Lung (tissue), 12 donors: ENCODE results near the gene DCDC2C. TPM values are rescaled to one million over a fixed set of nuclear protein-coding genes. Genes with fewer than 3 reads are reported as not detected.

Source experiments
- ATAC-seq: fragments of 200-7000 bp; cut with Tn5 transposase; one replicate; pipeline ENCODE4 v1.9.1; 2020; ENCODE audit warnings: moderate number of reproducible peaks; ENCODE audit not compliant: insufficient read depth, low FRiP score
- DNase-seq, 3 donors: peaks; one replicate each; pipeline ENCODE4 v3.0.0-alpha.2; 2013 to 2017
- H3K27ac ChIP-seq, 2 donors: one replicate each; pipeline ENCODE4 v1.5.1; 2013; ENCODE audit warnings: mild to moderate bottlenecking in 2 of 2, moderate library complexity in 2 of 2, control low read depth in 1 of 2, inconsistent platforms in 1 of 2, low read depth in 1 of 2, low read length in 1 of 2
- H3K27me3 ChIP-seq, 3 donors: one replicate each; pipeline ENCODE4 v1.5.1; 2013; ENCODE audit warnings: low read length in 2 of 3; ENCODE audit not compliant: control insufficient read depth in 3 of 3, insufficient read depth in 3 of 3
- H3K36me3 ChIP-seq, 4 donors: one replicate each; pipeline ENCODE4 v1.5.1; 2013; ENCODE audit warnings: low read length in 4 of 4, mild to moderate bottlenecking in 1 of 4, moderate library complexity in 1 of 4; ENCODE audit not compliant: control insufficient read depth in 4 of 4, insufficient read depth in 4 of 4
- H3K4me1 ChIP-seq, 5 donors: one replicate each; pipeline ENCODE4 v1.5.1; 2013; ENCODE audit warnings: low read length in 5 of 5, mild to moderate bottlenecking in 2 of 5, moderate library complexity in 1 of 5; ENCODE audit not compliant: control insufficient read depth in 5 of 5, insufficient read depth in 5 of 5
- H3K4me3 ChIP-seq: one replicate; pipeline ENCODE4 v1.5.1; 2013; ENCODE audit warnings: mild to moderate bottlenecking, control low read depth, moderate library complexity
- H3K9ac ChIP-seq, 2 donors: one replicate each; pipeline ENCODE4 v1.5.1; 2013; ENCODE audit warnings: low read length in 2 of 2, control low read depth in 1 of 2; ENCODE audit not compliant: insufficient read depth in 1 of 2
- H3K9me3 ChIP-seq, 4 donors: one replicate each; pipeline ENCODE4 v1.5.1; 2013; ENCODE audit warnings: low read length in 3 of 4, mild to moderate bottlenecking in 1 of 4, moderate library complexity in 1 of 4; ENCODE audit not compliant: control insufficient read depth in 4 of 4, insufficient read depth in 3 of 4
- CTCF ChIP-seq: IDR thresholded peaks from 2 replicates; pipeline ENCODE4 v1.5.1; 2012; ENCODE audit warnings: mild to moderate bottlenecking; ENCODE audit errors: control extremely low read depth, extremely low read depth
- WGBS, 2 donors: extraction: QIAGEN DNeasy Blood & Tissue Kit; methylation state at CpG; one replicate each; pipeline ENCODE4 v1.1.7; 2013; 5-methylcytosine and 5-hydroxymethylcytosine counted together
- polyA plus RNA-seq, 2 donors: library from polyadenylated mRNA; stranded (reverse); fragments of 200-250 nt; gene quantifications; one replicate each; pipeline ENCODE4 v1.2.1, GENCODE V29; 2013
- total RNA-seq, 2 donors: library from RNA; depleted of rRNA in 1 of 2; stranded (reverse); fragments of >200 nt in 1 of 2; gene quantifications; one replicate each; pipeline ENCODE4 v1.2.1, GENCODE V29; 2014 to 2021
- donor health status: control.
- donor health status: control.
- donor health status: Bipolar disorder and iron deficiency.
- donor health status: healthy.
- donor health status: DM: yes; HTN: yes; CAD: no.

Gene DCDC2C
- total and polyA plus RNA-seq, 4 donors = 0.37 TPM; not detected in 3

- no peak for ATAC-seq
- Histone ChIP-seq H3K4me3 (no peak overlapping the region), H3K27ac (no peak overlapping the region), H3K9ac (no peak overlapping the region), H3K27me3 (peaks cover 0 to 3% (median 2%) of the 10 kb centered on the region in 3 donors), H3K9me3 (peaks cover 0 to 2% (median 0%) of the 10 kb centered on the region in 4 donors), H3K36me3 (no peaks in the 10 kb centered on the region), H3K4me1 (peaks cover 0 to 6% (median 3%) of the 10 kb centered on the region in 5 donors)
- no peak for TF ChIP-seq CTCF
- DNase-seq = no peak
- WGBS, 2 donors = 85 to 91% methylated on average over 11 of the region's 11 CpGs
Observed at GRCh38 chr2:3670941-3671340, 32.4 kb upstream of the DCDC2C start.

GRCh38 chr2:3672861-3673678, 30.3 kb upstream of the DCDC2C start:
- Histone ChIP-seq H3K4me1 (peaks cover 0 to 1% (median 0%) of the 10 kb centered on the region in 5 donors), H3K9me3 (peaks cover 0 to 2% (median 0%) of the 10 kb centered on the region in 4 donors), H3K36me3 (no peaks in the 10 kb centered on the region), H3K9ac (no peak overlapping the region), H3K27ac (no peak overlapping the region), H3K27me3 (peaks cover 0 to 3% (median 0%) of the 10 kb centered on the region in 3 donors), H3K4me3 (no peak overlapping the region)
- TF ChIP-seq CTCF = no peak
- ATAC-seq = no peak
- 83 to 90% methylated on average over 9 of the region's 9 CpGs for WGBS, 2 donors
- no peak for DNase-seq

- Histone ChIP-seq H3K4me3 (no peak overlapping the region), H3K9me3 (peaks cover 0 to 2% (median 0%) of the 10 kb centered on the region in 4 donors), H3K9ac (no peak overlapping the region), H3K27ac (no peak overlapping the region), H3K36me3 (no peaks in the 10 kb centered on the region), H3K4me1 (peaks cover 0 to 1% (median 0%) of the 10 kb centered on the region in 5 donors), H3K27me3 (no peaks in the 10 kb centered on the region)
- ATAC-seq (no peak), DNase-seq (no peak)
- WGBS, 2 donors = 90 to 92% methylated on average over 9 of the region's 9 CpGs
- TF ChIP-seq CTCF = no peak
Observed at GRCh38 chr2:3674066-3674845, 29.1 kb upstream of the DCDC2C start.
